GM19193 (cell line): ENCODE results near the gene MAP2K7.

Experiments
- POLR2A ChIP-seq: IDR thresholded peaks from 4 replicates; pipeline ENCODE4 v1.6.1; 2011; ENCODE audit not compliant: insufficient read depth, insufficient read length; ENCODE audit errors: extremely low read depth

Gene MAP2K7

DNA sequence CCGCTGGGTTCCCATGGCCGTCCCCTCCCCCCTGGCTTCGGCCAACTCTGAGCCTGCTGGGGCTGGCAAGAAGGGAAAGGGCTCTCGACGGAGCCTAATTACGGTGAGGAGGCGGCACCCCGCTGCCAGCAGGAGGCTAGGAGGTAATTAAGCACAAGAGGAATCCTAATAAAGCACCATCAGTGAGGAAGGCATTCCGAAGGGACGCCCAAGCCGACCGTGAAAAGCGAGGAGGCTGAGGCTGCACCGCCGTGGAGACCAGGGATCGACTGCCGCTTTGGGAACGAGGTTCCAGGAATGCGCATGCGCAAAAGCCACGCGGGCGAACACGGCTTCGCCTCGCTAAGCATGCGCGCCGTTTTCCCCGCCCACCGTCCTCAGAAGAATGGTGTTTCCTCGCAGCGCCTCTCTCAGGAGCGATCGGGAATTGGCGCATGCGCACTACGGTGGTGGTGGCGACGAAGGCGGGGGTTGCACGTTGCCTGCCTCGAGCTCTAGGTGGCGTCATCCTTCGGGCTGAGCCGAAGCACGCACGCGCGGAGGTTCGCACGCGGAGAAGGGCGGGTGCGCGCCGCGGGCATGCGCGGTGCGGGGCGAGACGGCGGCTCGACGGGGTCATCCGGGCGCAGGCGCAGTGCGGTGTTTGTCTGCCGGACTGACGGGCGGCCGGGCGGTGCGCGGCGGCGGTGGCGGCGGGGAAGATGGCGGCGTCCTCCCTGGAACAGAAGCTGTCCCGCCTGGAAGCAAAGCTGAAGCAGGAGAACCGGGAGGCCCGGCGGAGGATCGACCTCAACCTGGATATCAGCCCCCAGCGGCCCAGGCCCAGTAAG, at the start of gene MAP2K7:
MAP2K7 (plus strand) TSS at position 634 of the 830 bp plus-strand sequence; CDS start at position 702, 68 bp downstream.
- peak; percentile 75 for TF ChIP-seq POLR2A

DNA sequence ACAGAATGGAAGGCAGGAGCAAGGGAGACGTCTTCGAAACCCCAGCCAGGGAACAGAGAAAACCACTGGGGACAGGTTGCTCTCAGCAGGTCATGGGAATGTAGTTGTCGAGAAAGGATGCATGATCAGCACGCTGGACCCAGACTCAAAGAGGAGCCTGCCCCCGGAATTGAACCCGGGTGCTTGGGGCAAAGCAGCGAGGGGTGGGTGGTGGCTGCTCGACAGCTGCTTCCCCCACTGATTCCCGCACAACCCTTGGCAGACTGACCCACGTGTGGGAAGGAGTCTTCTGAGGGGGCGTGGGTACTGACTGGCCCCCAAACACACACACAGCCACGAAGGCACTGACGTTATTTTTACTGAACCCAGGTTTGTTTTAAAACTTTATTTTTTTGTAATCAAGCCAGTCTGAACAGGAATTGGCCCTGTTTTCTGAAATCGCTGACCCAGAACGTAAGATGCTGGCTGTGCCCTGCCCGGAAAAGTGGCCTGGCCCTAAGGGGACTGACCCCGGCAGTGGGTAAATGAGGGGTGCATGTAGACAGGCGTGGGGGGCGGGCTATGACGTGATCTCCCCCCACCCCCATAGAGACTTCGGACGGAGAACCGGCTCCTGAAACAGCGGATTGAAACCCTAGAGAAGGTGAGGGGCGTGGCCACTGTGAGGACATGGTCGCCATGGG, 48.1 kb upstream of the MAP2K7 start:
- TF ChIP-seq POLR2A, result no peak

GRCh38 chr19:7856109-7856591, 47.5 kb upstream of the MAP2K7 start:
- TF ChIP-seq POLR2A, result no peak

- no peak for TF ChIP-seq POLR2A
Measured at GRCh38 chr19:7856679-7857663, 46.7 kb upstream of the MAP2K7 start.

- no peak for TF ChIP-seq POLR2A
Measured at GRCh38 chr19:7857727-7858108, 46.0 kb upstream of the MAP2K7 start.

- TF ChIP-seq POLR2A, result no peak
Measured at GRCh38 chr19:7858109-7858770, 45.4 kb upstream of the MAP2K7 start.

DNA sequence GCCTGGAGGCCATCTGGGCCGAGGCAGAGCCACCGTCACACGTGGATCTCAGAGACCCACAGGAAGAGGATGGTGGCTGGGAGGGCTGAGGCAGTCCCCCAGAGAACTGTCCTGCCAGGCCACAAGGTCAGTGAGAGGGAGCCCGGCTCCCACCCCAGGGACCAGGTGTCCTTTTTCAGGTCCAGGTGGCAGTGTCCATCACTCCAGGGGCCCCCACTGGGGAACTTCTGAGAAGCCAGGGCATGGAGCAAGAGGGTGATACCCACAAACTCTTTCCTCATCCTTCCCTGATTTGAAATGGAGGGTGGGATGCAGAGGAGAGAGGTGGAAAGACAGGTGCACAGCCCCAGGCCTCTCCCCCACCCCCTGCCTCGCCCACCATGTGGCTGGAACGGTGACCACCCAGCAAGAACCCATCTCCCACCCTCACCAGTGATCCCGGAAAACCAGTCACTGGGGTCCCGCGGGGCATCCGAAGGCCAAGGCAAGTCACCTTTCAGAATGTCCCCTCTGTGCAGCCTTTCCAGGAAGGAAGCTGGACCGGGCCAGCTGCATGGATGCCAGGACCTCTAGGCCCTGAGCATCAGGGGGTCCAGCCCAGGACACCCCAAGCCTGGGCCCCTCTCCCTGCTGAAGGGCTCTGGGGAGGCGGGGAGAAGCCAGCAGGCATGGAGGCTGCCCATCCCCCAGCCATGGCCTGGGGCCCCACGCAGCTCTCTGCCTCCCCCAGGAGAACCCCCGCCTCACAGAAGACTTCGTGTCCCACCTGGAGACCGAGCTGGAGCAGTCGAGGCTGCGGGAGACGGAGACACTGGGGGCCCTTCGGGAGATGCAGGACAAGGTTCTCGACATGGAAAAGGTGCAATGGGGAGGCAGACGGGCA, 43.6 kb upstream of the MAP2K7 start:
- no peak for TF ChIP-seq POLR2A

- no peak for TF ChIP-seq POLR2A
Measured at GRCh38 chr19:7860714-7861618, 42.7 kb upstream of the MAP2K7 start.

GRCh38 chr19:7861619-7862412, 41.9 kb upstream of the MAP2K7 start:
- no peak for TF ChIP-seq POLR2A

GRCh38 chr19:7862413-7862951, 41.2 kb upstream of the MAP2K7 start:
- TF ChIP-seq POLR2A, result no peak
